ENCODE data around the gene CSTPP1.
"Not testable (repeated sequence)": the region's sequence is repeated elsewhere in the genome, so short reads cannot be mapped to it uniquely, and the experiment has no call there.

Gene CSTPP1

GRCh38 chr11:46958777-46959176 is 22.2 kb downstream of the CSTPP1 start:
- DNase-seq = no peak

GRCh38 chr11:46961041-46961440 is 24.5 kb downstream of the CSTPP1 start:
- no peak for DNase-seq

DNA sequence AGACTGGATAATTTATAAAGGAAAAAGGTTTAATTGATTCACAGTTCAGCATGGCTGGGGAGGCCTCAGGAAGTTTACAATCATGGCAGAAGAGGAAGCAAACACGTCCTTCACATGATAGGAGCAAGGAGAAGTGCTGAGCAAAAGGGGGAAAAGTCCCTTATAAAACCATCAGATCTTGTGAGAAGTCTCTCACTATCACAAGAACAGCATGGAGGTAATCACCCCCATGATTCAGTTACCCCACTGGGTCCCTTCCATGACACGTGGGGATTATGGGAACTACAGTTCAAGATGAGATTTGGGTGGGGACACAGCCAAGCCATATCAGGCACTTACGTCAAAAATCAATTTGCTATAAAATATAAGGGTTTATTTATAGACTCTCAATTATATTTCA is 25.3 kb downstream of the CSTPP1 start:
- DNase-seq = not testable (repeated sequence)

- no peak for DNase-seq
Measured at GRCh38 chr11:46963844-46964243, 27.3 kb downstream of the CSTPP1 start.

GRCh38 chr11:46966773-46967172 is 30.2 kb downstream of the CSTPP1 start:
- no peak for DNase-seq

DNA sequence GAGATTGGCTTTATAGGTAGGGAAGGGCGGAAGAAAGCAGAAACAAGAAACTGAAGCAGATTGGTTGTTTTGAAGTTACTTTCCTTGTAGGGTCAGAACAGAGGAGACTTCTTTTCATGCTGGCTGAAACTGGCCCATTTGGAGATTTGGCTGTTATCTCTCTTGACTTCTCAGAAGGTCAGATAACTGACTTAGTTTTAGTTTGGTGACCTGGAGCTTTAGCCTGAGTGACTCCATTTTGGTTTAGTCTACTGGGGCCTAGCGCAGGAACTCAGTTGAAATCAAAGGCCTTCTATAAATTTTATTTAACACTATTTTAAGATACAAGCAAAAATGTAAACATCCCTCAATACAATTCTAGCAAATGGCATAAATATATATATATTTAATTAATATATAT is 31.4 kb downstream of the CSTPP1 start:
- DNase-seq = no peak

- DNase-seq = no peak
Measured at GRCh38 chr11:46969379-46969778, 32.8 kb downstream of the CSTPP1 start.

GRCh38 chr11:46970913-46971625 is 34.5 kb downstream of the CSTPP1 start:
- no peak for DNase-seq

DNA sequence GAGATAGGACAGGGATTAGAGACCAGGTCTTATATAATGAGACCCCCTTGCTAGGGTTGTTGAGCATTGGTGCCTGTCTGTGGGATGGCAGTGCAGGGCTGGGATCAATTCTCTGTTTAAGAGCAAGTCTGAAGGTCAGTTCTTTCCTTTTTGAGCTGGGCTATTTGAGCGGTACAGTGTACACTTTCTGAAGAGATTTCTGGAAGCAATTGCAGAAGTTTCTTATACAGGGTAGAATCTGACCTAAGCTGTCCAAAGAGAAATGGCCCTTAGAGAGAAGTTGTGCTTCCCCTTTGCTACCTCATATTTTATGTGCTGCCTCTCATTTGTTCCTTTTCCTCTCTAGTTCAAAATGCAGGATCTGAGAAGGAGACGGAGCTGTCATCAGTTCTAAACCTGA is 35.8 kb downstream of the CSTPP1 start:
- DNase-seq = peak; percentile 6 to 16

DNA sequence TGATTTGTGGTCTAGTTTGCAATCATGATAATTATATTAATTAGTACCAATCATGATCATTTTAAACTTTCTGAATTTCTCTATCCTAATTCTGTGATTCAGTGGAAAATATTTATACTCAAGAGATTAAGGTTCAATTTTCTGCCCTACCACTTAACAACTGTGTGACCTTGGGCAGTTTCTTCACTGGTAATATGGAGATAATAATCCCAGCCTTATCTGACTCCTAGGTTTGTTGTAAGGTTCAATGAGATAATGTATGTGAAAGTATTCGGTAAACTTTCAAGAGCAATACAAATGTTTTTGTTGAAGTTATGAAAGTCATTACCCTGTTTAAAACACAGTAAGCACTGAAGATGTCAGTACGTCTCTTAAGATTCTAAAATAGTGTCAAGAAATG is 36.3 kb downstream of the CSTPP1 start:
- no peak for DNase-seq

- DNase-seq = no peak
Measured at GRCh38 chr11:46976182-46976854, 39.8 kb downstream of the CSTPP1 start.

DNA sequence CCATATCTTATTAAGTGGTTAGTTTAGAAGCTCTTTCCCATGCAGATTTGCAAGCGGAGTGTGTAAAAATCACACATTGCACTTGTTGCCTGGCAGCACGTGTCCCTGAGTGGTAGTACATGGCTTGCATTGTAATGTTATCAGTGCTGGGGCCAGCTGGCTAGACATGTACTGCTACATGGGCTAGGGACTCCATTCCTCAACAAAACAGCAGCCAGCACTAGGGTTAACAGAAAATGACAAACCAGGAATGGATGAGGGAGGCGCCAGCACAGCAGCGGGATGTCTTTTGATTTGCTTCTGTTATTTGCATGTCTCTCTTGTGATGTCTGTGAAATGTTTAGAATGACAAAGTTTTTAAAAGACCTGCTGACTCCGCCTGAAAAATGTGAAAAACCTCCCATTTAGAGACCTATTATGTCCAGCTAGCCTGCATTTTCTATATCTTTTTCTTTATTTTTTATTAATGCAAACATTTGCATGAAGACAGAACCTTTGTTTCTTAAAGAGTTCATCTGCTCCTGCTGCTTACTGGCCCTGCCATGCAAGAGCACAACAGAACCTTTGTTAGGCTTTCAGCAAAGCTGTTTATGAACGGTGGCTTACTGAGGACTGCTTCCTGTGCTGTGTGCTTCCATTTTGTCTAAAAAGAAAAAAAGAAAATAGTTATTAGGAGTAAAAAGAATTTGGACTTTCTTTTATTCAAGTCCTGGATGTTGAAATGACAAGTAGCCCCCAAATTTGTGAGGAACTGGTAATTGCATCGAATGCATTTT is 40.7 kb downstream of the CSTPP1 start:
- no peak for DNase-seq

DNA sequence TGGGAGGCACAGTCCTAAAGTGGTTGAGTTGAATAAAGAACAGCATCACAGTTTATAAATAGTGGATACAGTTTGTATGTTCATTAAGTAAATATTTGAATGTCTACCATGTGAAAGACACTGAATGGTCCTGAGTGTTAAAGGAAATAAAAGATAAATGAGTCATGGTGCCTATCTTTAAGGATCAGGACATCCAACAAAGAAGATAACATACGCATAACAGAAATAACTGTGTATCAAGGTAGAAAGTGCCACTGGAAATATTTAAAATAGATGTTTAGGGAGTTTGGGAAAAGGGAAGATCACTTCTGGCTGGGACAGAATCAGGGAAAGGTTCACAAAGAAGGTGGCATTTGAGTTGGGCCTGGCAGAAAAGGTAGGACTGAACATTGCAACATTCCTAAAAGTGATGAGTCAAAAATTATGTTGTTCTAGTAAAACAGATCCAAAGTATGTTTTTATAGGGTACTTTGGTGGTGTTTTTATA is 41.5 kb downstream of the CSTPP1 start:
- DNase-seq = no peak

GRCh38 chr11:46979358-46979757 is 42.8 kb downstream of the CSTPP1 start:
- DNase-seq = no peak

GRCh38 chr11:46981436-46981835 is 44.9 kb downstream of the CSTPP1 start:
- DNase-seq = no peak

GRCh38 chr11:46982797-46983452 is 46.4 kb downstream of the CSTPP1 start:
- DNase-seq = no peak

DNA sequence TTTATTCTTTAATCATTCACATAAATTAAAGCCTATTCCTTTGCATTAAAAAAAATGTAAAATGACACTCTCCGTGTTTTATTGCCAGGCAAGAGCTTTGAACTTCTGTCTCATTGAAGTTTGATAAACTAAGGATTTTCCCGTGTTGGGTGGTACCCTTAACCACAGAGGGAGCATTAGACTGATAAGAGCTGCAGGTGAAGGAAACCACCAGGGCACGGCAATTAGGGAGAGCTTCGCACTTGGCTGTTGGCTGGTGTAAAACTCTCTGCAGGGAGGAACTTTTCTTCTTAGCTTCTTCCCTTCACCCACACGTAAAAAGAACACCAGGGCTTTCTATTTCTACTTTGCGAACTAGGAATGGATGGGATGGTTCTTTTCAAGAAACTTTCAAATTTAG is 47.0 kb downstream of the CSTPP1 start:
- DNase-seq = no peak

DNA sequence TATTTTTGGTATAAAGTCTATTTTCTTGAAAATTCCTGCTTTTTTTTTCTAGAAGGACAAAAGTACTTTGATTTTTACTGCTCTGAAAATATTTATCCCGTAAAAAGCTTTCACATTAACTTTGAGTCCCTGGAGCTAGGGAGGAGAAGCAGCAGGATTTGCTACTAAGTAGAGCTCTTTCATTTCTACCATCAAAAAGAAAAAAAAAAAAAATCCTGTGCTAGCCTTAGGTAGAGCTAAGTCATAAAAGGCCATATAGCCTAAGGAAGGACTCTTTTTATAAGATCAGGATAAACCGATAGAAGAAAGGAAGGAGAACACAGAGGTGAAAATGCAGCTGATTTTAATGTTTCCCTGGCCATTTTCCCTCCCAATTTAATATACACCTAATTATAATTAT is 48.0 kb downstream of the CSTPP1 start:
- no peak for DNase-seq

DNA sequence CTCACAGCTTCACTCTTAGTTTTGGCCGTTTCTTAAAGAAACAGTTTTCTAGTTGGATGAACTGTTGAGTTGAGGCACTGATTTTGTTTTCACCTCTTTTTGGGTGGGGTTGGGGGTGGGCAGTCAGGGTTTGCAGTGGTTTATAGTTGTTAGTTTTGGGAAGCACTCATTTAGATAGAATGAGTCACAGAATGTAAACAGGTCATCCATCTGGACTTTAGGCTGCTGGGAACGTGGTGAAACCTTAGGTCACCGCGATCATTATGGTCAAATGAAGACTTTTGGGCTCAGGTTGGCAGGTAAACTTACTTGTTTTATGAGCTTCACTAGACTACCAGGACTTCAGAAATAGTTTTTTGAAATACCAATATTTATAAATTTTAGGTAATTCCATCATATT is 48.4 kb downstream of the CSTPP1 start:
- no peak for DNase-seq

DNA sequence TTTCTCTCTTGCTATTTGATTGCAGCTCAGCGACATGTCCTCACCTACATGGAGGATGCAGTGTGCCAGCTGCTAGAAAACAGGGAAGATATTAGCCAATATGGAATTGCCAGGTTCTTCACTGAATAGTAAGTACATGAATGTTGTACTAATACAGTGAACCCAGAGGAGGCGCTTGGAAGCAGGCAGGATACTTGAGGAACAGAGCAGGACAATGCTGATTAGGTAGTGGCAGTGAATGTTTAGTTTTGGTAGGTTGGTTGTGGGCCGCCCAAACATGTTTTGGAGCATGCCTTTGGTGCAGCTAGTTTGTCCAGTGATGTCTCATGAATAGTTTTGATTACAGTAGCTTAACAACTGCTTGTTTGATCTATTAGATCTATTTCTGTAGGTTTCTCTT is 50.6 kb downstream of the CSTPP1 start:
- DNase-seq = no peak

- not testable (repeated sequence) for DNase-seq
Measured at GRCh38 chr11:46989810-46990487, 53.4 kb downstream of the CSTPP1 start.

- DNase-seq = no peak
Measured at GRCh38 chr11:46991391-46991790, 54.8 kb downstream of the CSTPP1 start.

GRCh38 chr11:46992386-46992785 is 55.8 kb downstream of the CSTPP1 start:
- not testable (repeated sequence) for DNase-seq
